Esophagus muscularis mucosa (tissue), 3 donors: ENCODE results near the gene SFTPB.

Experiments
- POLR2A ChIP-seq: fragments of 450-650 bp; IDR thresholded peaks from one replicate; pipeline ENCODE4 v1.6.1; 2017; ENCODE audit warnings: antibody characterized with exemption, moderate library complexity, mild to moderate bottlenecking, low read depth
- POLR2AphosphoS5 ChIP-seq, 2 donors: sonication (generic); formaldehyde crosslinking; IDR thresholded peaks; one replicate each; pipeline ENCODE4 v1.6.1; 2017; ENCODE audit warnings: antibody characterized with exemption in 2 of 2
- TF ChIP-seq, protein P1 (sequence below), 3 experiments: fragments of 200-600 bp in 2 of 3; fragments of 450-650 bp in 1 of 3; sonication (generic) in 2 of 3; IDR thresholded peaks; one replicate each; pipeline ENCODE4 v1.5.1; 2017 to 2019; ENCODE audit warnings: antibody characterized with exemption in 3 of 3, mild to moderate bottlenecking in 2 of 3, moderate library complexity in 1 of 3

DNA sequence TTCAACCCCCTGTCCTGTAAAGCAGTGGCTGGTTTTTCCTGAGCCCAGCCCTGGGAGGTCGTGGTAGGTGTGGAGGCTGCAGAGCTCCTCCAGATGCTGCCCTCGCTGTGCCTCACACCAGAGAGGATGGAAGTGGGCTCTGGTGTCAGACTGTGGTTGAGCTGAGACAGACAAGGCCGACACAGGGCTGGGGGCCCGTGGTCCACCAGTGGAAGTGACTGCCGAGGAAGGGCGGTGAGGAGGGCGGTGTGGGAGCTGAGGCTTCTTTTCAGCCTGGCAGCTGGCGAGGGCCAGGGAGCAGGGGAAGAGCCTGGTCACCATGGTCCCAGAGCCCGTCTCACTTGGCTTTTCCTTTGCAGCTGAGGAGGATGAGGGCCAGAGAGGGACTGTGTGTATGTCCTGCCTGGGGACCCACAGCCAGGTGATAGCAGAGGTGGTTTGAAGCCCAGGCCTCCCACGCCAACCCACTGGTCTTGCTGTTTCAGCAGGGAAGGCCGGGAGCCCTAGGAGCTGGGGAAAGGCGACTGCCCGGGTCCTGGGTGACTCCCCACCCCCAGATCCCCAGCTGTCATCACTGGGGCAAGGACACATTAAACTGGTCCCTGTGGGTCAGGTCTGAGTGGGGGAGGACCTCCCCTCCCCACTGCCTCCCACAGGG is 8.5 kb downstream of the SFTPB start:
- TF ChIP-seq, protein P1, sequence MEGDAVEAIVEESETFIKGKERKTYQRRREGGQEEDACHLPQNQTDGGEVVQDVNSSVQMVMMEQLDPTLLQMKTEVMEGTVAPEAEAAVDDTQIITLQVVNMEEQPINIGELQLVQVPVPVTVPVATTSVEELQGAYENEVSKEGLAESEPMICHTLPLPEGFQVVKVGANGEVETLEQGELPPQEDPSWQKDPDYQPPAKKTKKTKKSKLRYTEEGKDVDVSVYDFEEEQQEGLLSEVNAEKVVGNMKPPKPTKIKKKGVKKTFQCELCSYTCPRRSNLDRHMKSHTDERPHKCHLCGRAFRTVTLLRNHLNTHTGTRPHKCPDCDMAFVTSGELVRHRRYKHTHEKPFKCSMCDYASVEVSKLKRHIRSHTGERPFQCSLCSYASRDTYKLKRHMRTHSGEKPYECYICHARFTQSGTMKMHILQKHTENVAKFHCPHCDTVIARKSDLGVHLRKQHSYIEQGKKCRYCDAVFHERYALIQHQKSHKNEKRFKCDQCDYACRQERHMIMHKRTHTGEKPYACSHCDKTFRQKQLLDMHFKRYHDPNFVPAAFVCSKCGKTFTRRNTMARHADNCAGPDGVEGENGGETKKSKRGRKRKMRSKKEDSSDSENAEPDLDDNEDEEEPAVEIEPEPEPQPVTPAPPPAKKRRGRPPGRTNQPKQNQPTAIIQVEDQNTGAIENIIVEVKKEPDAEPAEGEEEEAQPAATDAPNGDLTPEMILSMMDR (IDR thresholded peaks at IDR 0.05), result no peak
- TF ChIP-seq POLR2A (no peak), POLR2AphosphoS5 (IDR thresholded peaks at IDR 0.05) (no peak)
